Measurements from ENCODE around the gene UBAP1.
"Not testable (repeated sequence)": the region's sequence is repeated elsewhere in the genome, so short reads cannot be mapped to it uniquely, and the experiment has no call there.

The UBAP1 gene

DNA sequence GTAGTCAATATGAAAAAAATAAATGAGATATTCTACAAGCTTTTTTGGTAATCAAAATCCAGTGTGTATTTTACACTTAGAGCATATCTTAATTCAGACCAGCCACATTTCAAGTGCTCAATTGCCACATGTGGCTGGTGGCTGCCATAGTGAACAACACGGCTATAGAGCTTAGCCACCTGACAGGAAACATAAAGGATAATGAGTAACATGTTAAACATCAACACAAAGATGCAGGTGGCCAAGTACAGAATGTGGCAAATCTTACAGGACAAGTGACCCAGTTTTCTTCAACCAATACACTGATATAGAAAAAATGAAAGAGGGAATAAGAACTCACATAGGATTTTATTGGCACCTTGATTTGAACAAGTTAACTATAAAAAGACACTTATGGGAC is 88.8 kb downstream of the UBAP1 start:
- DNase-seq, result no peak

DNA sequence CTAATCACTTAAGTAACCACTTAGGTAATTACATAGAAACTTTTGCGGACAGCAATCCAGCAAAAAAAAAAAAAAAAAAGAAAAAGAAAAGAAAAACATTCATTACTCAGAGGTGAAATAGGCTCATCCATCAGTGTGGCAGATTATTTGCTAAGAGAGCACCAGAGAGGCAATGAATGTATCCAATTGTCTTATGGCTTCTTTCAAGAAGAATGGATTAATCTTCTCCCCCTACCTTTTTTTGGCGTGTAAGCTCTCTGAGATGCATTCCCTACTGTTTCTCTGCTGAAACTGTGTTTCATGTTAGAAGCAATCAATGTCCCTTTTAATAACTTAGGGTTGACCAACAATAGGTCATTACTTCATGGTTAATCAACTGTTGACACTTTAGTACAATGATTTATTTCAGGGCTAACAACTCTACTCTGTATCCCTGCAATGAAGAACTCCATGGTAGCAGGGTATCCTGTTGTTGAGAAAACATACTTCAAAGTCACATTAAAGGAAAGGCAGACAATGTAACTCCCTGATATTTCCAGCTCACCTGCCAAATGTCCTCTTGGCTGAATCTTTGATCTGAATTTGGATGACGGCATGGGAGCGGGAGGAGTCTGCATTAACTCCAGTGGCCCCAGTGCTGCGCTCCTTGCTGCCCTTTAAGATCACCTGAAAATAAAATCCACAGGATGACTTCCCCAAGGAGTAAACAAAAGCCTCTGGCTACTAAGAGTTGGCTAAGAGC is 92.6 kb downstream of the UBAP1 start:
- DNase-seq, result no peak

DNA sequence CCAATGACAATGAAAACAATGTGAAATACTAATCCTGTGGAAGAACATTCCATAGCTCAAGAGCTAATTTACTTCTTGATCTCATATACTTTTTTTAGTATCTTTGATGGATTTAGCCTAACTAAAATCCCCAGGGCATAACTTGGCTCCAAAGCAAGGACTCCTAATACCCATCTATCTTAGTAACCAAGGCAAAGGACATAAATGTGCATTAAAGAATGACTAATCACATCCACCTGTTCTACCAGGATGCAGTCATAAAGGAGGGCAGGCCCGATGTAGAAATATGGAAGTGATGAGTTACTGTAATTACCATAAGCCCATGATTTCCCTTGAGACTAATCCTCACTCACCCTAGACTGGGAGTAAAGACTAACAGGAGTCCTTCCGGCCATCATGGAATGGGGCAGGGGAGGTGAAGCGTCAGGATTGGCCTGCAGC is 93.3 kb downstream of the UBAP1 start:
- DNase-seq, result no peak

DNA sequence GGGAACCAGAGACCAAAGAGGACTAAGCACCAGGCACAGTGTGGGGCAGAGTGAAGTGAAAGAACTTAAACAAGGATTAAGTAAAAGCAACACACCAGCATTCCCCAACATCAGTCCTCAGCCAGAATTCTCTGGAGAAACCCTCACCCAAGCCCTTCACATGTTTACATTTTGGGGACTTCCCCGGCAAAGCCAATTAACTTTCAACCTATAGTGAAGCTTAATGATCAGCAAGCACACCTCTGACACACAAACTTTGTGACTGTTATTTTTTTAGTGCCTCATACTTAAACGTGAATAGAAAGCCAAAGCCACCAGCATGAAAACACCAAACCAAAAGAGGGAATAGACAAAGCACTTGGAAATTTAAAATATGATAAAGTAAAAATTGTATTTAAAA is 94.7 kb downstream of the UBAP1 start:
- DNase-seq, result not testable (repeated sequence)

DNA sequence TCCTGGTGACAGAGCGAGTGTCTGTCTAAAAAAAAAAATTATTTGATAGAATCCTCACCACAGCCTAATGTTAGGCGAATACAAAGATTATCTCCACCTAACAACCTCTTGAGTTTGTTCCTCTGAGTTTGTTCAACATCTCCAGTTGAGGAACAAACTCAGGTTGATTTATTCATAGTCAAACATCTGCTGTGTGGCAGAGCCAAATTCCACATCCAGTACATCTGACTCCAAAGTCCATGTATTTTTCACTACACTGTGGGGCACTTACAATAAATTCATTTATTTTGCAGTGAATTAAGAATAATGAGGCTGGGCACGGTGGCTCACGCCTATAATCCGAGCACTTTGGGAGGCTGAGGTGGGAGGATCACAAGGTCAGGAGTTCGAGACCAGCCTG is 97.0 kb downstream of the UBAP1 start:
- no peak for DNase-seq

DNA sequence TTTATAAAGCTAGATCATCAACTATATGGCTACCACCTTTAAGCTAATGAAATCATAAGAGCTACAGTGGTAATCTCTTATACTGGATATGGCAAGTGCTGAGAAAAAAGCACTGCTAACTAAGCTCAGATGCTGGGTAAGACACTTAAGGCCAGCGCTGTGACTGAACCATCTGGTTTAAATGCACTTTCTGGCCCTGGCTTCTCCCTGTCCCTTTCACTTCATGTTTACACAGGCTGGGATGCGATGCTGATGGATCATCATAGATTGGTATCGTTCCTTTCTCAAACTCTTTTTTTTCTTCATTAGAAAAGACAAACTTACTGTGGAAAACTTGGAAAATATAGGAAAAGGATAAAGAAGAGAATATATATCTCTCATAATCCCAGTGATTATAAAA is 97.9 kb downstream of the UBAP1 start:
- no peak for DNase-seq

DNA sequence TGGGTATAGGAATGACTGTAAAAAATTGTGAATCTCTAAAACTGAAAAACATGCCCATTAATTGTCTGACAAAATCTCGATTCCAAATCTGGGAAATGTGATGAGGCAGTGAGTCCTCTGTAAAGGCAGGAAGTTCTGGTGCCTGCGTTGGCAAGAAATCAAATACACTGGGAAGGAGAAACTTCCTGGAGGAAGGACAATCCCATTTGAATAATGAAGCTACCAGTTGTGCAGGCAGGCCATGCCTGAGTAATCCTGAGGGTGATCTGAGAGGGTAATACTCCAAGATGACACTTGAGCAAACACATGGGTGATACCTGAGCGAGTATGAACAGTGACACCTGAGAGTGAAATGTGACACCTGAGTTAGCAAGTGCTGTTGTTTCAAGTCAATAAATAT is 100.6 kb downstream of the UBAP1 start:
- DNase-seq, result no peak

DNA sequence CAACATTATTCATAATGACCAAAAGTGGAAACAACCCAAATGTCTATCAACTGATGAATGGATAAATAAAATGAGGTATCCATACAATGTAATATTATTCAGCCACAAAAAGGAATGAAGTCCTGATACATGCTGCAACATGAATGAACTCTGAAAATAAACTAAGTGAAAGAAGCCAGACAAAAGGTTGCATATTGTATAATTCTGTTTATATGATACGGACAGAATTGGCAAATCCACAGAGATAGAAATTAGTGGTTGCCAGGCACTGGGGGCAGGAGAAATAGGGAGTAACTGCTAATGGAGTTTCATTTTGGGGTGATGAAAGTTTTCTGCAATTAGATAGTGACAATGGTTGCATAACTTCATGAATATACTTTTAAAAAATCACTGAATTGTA is 103.3 kb downstream of the UBAP1 start:
- DNase-seq, result no peak

DNA sequence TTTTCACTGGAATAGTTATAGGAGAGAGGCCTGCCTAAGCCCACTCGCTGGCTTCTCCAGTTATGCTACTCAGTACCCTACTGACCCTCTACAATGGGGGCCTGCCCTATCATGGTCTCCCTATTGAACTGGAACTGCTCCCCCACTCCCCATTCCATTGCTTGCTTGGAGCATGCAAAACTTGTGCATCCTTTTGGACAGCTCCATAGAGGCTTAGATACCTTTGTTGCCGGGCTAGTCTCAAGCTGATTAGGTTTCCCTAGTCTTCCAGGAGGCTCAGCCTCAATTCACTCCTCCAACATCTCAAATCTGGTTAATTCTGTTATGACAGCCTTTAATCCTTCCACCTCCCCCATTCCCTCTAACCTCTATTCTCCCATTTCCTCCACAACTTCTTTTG is 110.3 kb downstream of the UBAP1 start:
- no peak for DNase-seq

DNA sequence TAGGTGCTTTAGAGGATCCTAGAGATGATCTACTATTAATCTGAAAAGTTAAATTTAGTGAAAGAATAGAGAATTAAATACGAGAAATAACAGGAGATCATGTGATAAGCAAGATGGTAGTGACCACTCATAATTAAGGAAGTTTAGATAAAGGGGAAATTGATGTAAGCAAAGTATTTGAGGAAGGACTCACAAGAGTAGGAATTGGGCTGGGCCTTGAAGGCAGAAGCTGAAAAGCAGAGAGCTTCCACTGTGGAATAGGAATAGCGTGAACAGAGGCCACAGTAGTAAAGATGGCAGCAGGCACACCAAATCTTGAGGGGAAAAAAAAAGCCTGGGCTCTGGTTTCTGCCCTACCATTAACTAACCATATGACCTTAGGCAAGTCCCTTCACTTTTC is 112.2 kb downstream of the UBAP1 start:
- no peak for DNase-seq

DNA sequence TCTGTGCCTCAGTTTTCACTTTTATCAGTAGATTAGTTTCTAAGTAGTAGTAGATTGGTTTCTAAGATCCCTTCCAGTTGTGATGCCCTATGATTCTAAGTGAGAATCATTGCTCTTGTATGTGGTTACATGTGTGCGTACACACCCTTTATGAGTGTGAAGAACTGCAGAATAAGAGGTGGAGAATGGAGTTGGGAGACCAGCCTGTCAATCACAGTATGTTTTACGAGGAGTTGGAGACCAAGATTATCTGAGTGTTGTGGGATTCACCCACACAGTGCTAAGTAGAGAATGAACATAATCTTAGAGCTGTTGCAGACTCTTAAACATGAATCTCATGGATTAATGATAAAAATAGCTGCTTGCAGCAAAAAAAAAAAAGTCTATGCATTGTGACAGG is 112.6 kb downstream of the UBAP1 start:
- DNase-seq, result no peak

DNA sequence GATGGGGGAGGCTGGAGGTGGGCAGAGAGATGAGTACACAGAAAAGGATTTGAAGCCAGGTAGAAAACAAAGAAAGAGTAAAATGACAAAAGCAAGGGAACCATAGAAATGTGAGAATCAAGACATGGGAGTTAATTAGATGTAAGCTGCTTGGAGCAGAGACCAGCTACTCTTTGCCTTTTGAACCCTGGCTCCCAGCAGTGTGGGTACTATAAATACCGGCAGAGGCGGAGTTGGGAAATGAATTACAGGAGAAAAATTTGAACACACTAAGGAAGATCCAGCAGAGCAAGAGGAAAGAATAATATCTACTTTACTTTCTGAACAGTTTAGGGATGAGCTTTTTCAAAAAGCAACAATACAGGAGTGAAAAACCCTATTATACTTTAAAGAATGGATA is 113.7 kb downstream of the UBAP1 start:
- DNase-seq, result no peak

DNA sequence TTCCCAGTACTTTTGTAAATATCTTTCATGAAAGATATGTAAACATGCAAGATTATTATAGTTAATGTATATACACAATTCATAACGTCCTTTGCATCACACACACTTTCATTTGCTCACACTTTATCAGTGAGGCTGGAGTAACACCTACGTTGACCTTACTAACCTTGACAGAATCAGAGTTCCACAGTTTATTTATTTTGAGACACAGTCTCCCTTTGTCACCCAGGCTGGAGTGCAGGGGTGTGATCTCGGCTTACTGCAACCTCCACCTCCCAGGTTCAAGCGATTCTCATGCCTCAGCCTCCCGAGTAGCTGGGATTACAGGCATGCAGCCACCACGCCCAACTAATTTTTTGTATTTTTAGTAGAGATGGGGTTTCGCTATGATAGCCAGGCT is 122.2 kb downstream of the UBAP1 start:
- not testable (repeated sequence) for DNase-seq

All from stimulated activated CD4-positive, alpha-beta T cell treated with anti-CD3 and anti-CD28 coated beads, Interleukin-2, amount 100 ng/mL, for 48 hours (primary cell).